Neural cell (in vitro differentiated cells): Measurements from ENCODE around the gene TMEM170A. TPM values are rescaled to one million over a fixed set of nuclear protein-coding genes. Genes with fewer than 3 reads are reported as not detected.

Source experiments
- H2AFZ ChIP-seq: fragments of 200-600, 300-800 bp; sonication (generic), shearing (Covaris generic); 2 replicates; pipeline ENCODE4 v1.6.0; 2014; ENCODE audit warnings: low read depth, mild to moderate bottlenecking, antibody characterized with exemption, low read length, moderate library complexity
- H3F3A ChIP-seq: fragments of 200-600 bp; shearing (Covaris generic); 2 replicates; pipeline ENCODE4 v1.6.1; 2016; ENCODE audit warnings: mild to moderate bottlenecking, moderate library complexity, mixed read lengths, antibody characterized with exemption, low read length; ENCODE audit not compliant: insufficient read depth, poor library complexity, severe bottlenecking
- H3K27ac ChIP-seq: fragments of 200-600, 300-800 bp; sonication (generic), shearing (Covaris generic); 2 replicates; pipeline ENCODE4 v1.5.1; 2014; ENCODE audit warnings: mild to moderate bottlenecking, low read length, moderate library complexity
- H3K27me3 ChIP-seq: fragments of 300-800, 200-600 bp; sonication (generic), shearing (Covaris generic); 2 replicates; pipeline ENCODE4 v1.6.0; 2014; ENCODE audit warnings: mild to moderate bottlenecking, low read depth, low read length, moderate library complexity; ENCODE audit not compliant: insufficient read depth
- H3K36me3 ChIP-seq: fragments of 300-800, 200-600 bp; sonication (generic), shearing (Covaris generic); 2 replicates; pipeline ENCODE4 v1.5.1; 2014; ENCODE audit warnings: mild to moderate bottlenecking, antibody characterized with exemption, low read length, moderate library complexity; ENCODE audit not compliant: insufficient read depth
- H3K4me2 ChIP-seq: fragments of 300-800, 200-600 bp; sonication (generic), shearing (Covaris generic); 2 replicates; pipeline ENCODE4 v1.6.0; 2014; ENCODE audit warnings: mild to moderate bottlenecking, low read length
- H3K4me3 ChIP-seq: fragments of 300-800, 200-600 bp; sonication (generic), shearing (Covaris generic); 2 replicates; pipeline ENCODE4 v1.5.1; 2014; ENCODE audit warnings: mild to moderate bottlenecking, low read length, moderate library complexity
- H3K79me2 ChIP-seq: fragments of 200-600 bp; shearing (Covaris generic); replicated peaks from 2 replicates; pipeline ENCODE4 v1.6.0; 2014; ENCODE audit warnings: mild to moderate bottlenecking, low read length, moderate library complexity; ENCODE audit not compliant: insufficient read depth
- H3K9ac ChIP-seq: fragments of 300-800, 200-600 bp; sonication (generic), shearing (Covaris generic); 2 replicates; pipeline ENCODE4 v1.6.1; 2016; ENCODE audit warnings: mild to moderate bottlenecking, low read length, mixed read lengths
- H3K9me2 ChIP-seq: fragments of 200-600 bp; shearing (Covaris generic); 2 replicates; pipeline ENCODE4 v1.6.1; 2016; ENCODE audit warnings: mild to moderate bottlenecking, low read length, mixed read lengths; ENCODE audit not compliant: insufficient read depth
- H3K9me3 ChIP-seq: fragments of 200-600, 300-800 bp; sonication (generic), shearing (Covaris generic); 2 replicates; pipeline ENCODE4 v1.6.1; 2016; ENCODE audit warnings: mild to moderate bottlenecking, mixed run types, low read length, moderate library complexity, mixed read lengths
- H4K20me1 ChIP-seq: fragments of 200-600 bp; shearing (Covaris generic); 2 replicates; pipeline ENCODE4 v1.6.1; 2016; ENCODE audit warnings: mild to moderate bottlenecking, mixed run types; ENCODE audit not compliant: insufficient read depth
- EP300 ChIP-seq: fragments of 450-650 bp; conservative IDR thresholded peaks from 2 replicates; pipeline ENCODE4 v1.6.1; 2014; ENCODE audit warnings: antibody characterized with exemption, mild to moderate bottlenecking, moderate library complexity; ENCODE audit not compliant: poor library complexity, severe bottlenecking
- EZH2 ChIP-seq: fragments of 200-600, 300-800 bp; shearing (Covaris generic), sonication (generic); IDR thresholded peaks from 2 replicates; pipeline ENCODE4 v1.6.1; 2014; ENCODE audit warnings: antibody characterized with exemption, low read length, borderline replicate concordance, mild to moderate bottlenecking; ENCODE audit not compliant: insufficient read depth, poor library complexity, severe bottlenecking
- MXI1 ChIP-seq: fragments of 450-650 bp; conservative IDR thresholded peaks from 2 replicates; pipeline ENCODE4 v1.6.1; 2014; ENCODE audit warnings: antibody characterized with exemption, mild to moderate bottlenecking; ENCODE audit not compliant: poor library complexity, severe bottlenecking
- POLR2AphosphoS5 ChIP-seq: IDR thresholded peaks from 2 replicates; pipeline ENCODE4 v1.6.1; 2012
- RAD21 ChIP-seq: fragments of 450-650 bp; conservative IDR thresholded peaks from 2 replicates; pipeline ENCODE4 v1.6.1; 2014; ENCODE audit warnings: antibody characterized with exemption, mild to moderate bottlenecking, moderate library complexity
- TAF1 ChIP-seq: IDR thresholded peaks from 2 replicates; pipeline ENCODE4 v1.6.1; 2012; ENCODE audit warnings: low read depth
- polyA plus RNA-seq: library from polyadenylated mRNA; depleted of rRNA; stranded (reverse); fragments of >200 nt; gene quantifications from 2 replicates; pipeline ENCODE4 v1.2.3, GENCODE V29; 2014
- TF ChIP-seq, protein P1 (sequence below): fragments of 450-650 bp; IDR thresholded peaks from 2 replicates; pipeline ENCODE4 v1.5.1; 2014; ENCODE audit warnings: antibody characterized with exemption, mild to moderate bottlenecking, moderate library complexity; ENCODE audit not compliant: poor library complexity, severe bottlenecking
- TF ChIP-seq, protein P2 (sequence below): IDR thresholded peaks from 2 replicates; pipeline ENCODE4 v1.6.1; 2012; ENCODE audit warnings: borderline replicate concordance

TMEM170A gene
- polyA plus RNA-seq, 1 donor from 2014 or later = 35.9 TPM

DNA sequence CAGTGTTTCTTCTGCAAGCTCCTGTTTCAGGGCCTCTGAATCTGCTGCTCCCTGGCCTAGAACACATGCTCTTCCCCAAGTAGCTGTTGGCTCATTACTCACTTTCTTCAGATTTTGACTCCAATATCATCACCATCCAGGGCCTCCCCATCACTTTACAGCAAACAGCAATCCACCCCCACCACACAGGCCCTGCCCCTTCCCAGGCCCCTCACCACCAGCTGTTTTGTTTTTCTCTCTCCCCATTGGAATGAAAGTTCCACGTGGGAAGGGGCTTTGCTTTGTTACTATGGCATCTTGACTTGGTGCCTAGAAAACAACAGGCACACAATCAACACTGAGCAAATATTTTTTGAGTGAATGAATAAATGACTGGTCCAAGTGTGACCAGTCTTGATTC, 4.0 kb downstream of the TMEM170A start:
- Histone ChIP-seq H3K4me3 (no peak overlapping the region), H2AFZ (no peak overlapping the region), H3K4me2 (no peak overlapping the region), H3K9ac (no peak overlapping the region), H3K79me2 (peaks cover 50% of the 10 kb centered on the region), H3K9me3 (no peaks in the 10 kb centered on the region), H3F3A (no peaks in the 10 kb centered on the region), H3K9me2 (no peaks in the 10 kb centered on the region), H4K20me1 (no peaks in the 10 kb centered on the region), H3K27me3 (no peaks in the 10 kb centered on the region), H3K36me3 (no peaks in the 10 kb centered on the region), H3K27ac (no peak overlapping the region)
- no peak for TF ChIP-seq MXI1
- TF ChIP-seq EP300 = no peak
- no peak for TF ChIP-seq TAF1
- TF ChIP-seq RAD21 = no peak
- no peak for TF ChIP-seq POLR2AphosphoS5
- TF ChIP-seq, protein P1, sequence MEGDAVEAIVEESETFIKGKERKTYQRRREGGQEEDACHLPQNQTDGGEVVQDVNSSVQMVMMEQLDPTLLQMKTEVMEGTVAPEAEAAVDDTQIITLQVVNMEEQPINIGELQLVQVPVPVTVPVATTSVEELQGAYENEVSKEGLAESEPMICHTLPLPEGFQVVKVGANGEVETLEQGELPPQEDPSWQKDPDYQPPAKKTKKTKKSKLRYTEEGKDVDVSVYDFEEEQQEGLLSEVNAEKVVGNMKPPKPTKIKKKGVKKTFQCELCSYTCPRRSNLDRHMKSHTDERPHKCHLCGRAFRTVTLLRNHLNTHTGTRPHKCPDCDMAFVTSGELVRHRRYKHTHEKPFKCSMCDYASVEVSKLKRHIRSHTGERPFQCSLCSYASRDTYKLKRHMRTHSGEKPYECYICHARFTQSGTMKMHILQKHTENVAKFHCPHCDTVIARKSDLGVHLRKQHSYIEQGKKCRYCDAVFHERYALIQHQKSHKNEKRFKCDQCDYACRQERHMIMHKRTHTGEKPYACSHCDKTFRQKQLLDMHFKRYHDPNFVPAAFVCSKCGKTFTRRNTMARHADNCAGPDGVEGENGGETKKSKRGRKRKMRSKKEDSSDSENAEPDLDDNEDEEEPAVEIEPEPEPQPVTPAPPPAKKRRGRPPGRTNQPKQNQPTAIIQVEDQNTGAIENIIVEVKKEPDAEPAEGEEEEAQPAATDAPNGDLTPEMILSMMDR = no peak
- TF ChIP-seq, protein P2, sequence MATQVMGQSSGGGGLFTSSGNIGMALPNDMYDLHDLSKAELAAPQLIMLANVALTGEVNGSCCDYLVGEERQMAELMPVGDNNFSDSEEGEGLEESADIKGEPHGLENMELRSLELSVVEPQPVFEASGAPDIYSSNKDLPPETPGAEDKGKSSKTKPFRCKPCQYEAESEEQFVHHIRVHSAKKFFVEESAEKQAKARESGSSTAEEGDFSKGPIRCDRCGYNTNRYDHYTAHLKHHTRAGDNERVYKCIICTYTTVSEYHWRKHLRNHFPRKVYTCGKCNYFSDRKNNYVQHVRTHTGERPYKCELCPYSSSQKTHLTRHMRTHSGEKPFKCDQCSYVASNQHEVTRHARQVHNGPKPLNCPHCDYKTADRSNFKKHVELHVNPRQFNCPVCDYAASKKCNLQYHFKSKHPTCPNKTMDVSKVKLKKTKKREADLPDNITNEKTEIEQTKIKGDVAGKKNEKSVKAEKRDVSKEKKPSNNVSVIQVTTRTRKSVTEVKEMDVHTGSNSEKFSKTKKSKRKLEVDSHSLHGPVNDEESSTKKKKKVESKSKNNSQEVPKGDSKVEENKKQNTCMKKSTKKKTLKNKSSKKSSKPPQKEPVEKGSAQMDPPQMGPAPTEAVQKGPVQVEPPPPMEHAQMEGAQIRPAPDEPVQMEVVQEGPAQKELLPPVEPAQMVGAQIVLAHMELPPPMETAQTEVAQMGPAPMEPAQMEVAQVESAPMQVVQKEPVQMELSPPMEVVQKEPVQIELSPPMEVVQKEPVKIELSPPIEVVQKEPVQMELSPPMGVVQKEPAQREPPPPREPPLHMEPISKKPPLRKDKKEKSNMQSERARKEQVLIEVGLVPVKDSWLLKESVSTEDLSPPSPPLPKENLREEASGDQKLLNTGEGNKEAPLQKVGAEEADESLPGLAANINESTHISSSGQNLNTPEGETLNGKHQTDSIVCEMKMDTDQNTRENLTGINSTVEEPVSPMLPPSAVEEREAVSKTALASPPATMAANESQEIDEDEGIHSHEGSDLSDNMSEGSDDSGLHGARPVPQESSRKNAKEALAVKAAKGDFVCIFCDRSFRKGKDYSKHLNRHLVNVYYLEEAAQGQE = no peak

DNA sequence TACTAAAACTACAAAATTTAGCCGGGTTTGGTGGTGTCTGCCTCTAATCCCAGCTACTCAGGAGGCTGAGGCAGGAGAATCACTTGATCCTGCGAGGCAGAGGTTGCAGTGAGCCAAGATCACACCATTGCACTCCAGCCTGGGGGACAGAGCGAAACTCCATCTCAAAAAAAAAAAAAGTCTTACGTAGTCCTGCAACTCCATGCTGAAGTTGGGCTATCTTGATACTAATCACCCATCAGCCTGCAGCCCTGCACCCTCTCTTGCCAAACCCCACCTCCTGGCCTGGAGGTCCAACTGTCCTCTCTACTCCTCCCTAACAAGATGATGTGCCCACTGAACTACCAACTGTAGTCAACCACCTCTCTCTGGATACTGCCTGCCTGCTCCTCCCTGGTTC, 4.8 kb downstream of the TMEM170A start:
- no peaks in the 10 kb centered on the region for H3K36me3 ChIP-seq
- H3K79me2 ChIP-seq = peaks cover 52% of the 10 kb centered on the region
- no peaks in the 10 kb centered on the region for H3K9me3 ChIP-seq
- no peaks in the 10 kb centered on the region for H3F3A ChIP-seq
- H4K20me1 ChIP-seq = no peaks in the 10 kb centered on the region
- no peak for TF ChIP-seq MXI1
- TF ChIP-seq, protein P2 = no peak
- TF ChIP-seq EP300 = no peak
- TF ChIP-seq EZH2 = no peak
- no peak for TF ChIP-seq POLR2AphosphoS5
- no peaks in the 10 kb centered on the region for H3K27me3 ChIP-seq
- no peak overlapping the region for H3K4me3 ChIP-seq
- no peak overlapping the region for H2AFZ ChIP-seq
- no peak overlapping the region for H3K27ac ChIP-seq
- H3K9ac ChIP-seq = no peak overlapping the region
- H3K9me2 ChIP-seq = no peaks in the 10 kb centered on the region
- no peak overlapping the region for H3K4me2 ChIP-seq
